HK-2 (cell line): Measurements from ENCODE around the gene CYB5B.
"Not testable (repeated sequence)": the region's sequence is repeated elsewhere in the genome, so short reads cannot be mapped to it uniquely, and the experiment has no call there.

Experiments used
- DNase-seq: peaks from one replicate; pipeline ENCODE4 v3.0.0-alpha.2; 2018; ENCODE audit not compliant: unreplicated experiment

Gene CYB5B

DNA sequence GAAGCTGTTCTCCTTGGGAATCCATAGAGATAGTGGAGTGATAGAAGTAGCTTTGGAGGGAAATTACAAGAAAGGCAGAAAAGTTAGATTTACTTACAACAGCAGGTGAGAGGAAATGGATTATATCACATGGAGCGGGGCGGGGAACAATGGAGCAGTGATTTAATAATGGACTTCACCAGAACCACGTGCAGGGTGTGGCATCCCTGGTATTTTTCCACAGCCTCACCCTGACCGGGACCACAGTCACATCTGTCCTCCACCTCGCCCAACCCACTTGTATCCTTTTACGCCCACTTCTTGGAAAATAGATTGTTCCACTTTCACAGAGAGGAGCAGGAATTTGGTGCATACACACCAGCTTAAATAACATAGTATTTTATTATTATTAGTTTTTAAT lies 15.9 kb upstream of the CYB5B start:
- no peak for DNase-seq

DNA sequence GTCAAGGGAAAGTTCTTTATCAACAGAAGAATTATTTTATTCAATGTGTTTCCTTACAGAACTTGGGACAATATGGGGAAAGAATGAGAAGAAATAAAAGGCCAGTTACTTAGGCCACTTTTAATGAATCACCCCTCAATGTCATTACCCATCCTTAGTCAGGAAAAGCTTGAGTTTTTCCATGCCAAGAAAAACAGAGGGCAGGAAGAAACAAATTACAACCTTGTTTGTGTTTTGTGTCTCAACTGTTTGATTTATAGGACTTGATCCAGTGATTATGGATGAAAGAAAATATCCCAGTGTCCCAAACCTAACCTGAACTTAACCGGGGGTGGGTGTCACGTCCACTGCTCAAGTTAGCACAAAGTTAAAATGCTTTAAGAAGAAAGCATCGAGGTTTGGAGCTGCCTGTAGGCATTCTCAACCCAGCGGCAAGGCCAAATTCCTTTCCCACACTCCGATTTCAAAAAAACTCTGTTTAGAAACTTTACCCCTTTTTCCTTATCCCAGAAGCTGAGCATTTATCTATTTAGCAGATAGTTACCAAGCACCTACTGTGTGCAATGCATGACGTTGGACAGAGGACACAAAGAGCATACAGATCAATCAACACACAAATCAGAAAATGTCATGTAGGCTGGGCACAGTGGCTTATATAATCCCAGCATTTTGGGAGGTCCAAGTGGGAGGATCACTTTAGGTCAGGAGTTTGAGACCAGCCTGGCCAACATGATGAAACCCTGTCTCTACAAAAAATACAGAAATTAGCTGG lies 14.0 kb upstream of the CYB5B start:
- no peak for DNase-seq

DNA sequence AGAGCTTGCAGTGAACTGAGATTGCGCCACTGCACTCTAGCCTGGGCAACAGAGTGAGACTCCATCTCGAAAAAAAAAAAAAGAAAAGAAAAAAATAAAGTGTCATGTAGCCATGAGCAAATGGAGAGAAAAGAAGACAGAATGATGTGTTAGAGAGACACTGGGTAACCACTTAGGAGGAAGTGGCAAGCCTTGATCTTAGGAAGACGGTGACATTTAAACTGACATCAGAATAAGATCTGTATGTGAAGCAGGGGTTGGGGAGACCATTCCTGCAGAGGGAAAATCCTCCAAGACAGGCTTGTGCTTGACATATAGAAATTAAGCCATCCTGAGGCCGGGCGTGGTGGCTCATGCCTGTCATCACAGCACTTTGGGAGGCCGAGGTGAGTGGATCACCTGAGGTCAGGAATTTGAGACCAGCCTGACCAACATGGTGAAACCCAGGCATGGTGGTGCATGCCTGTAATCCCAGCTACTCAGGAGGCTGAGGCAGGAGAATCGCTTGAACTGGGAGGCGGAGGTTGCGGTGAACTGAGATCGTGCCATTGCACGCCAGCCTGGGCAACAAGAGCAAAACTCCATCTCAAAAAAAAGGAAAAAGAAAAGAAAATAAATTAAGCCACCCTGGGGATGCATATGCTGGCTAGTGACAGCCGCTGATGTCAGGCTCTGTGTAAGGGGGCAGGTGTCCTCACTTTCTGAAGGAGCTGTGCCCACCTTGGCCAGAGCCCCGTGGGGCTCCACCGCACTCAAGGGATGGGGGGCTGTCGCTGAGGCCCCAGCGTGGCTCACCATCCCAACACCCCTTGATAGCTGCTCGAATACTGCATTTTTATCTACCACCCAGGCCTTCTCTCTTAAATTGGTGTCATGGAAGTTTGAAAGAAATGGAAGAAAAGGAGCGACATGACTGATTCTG lies 13.1 kb upstream of the CYB5B start:
- no peak for DNase-seq

DNA sequence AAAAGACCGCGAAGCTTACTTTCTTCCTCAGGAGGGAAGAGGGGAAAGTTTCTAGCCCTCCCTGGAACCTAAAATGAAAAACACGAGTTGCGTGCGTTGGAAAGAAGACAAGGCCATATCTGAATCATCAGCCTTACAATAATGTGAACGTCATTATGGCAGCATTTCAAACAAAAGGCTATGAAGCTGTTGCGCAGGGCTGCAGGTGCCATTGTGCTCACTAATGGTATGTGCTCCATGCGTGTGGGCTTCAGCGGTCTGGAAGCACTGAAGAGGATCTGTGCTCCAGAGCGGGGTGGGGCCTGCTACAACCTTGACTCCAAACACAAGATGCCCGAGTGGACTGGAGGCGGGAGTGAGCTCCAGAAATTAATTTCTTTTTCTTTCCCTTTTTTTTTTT lies 12.1 kb upstream of the CYB5B start:
- no peak for DNase-seq

DNA sequence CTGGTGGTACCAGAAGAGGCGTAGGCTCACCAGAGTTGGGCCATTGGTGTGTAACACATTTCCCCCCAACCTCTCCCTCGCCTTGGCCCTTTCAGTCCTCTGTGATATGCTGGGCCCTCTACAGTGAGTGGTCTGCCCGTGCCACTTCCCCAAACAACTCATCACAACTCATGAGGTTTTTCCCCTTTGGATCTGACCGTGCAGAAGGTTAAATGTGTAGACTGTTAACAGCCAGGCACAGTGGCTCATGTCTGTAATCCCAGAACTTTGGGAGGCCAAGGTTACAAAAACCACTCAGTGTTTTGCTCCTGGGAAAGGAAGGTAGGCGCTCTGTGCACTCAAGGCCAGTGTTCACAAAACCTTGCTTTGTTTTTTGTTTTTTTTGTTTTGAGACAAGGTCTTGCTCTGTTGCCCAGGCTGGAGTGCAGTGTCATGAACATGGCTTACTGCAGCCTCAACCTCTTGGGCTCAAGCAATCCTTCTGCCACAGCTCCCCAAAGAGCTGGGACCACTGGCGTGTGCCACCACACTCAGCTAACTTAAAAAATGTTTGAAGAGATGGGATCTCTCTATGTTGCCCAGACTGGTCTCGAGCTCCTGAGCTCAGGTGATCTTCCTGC lies 11.3 kb upstream of the CYB5B start:
- DNase-seq = no peak

DNA sequence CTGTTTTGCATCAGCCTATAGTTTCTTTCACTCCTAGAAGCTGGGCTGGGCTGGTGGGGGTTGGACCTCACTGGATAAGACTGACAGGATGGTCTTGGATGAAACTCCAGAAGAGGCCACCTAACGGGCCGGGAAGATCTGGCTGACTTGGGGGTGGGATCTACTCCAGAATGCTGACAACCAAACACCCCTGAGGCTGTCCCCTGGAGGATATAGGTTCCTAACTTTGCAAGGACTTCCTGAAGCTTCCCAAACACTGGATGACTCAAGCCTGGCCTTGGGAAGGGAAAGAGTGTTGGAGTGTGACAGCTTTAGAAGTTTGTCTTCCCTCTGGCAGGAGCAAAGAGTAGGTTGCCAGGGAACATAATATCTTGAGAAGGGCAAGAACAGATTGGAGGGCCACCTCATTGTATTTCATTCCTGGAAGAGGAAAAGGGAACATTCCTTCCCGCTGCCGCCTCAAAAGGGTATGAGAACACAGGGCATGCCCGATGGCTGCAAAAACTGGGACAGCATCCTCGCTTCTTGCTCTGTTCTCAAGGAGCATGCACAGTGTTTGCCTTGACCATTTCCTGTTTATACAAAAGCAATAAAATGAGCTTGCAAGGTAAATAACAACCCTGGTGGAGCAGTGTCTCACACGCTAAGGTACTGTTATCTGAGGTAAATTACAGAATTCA lies 6.8 kb upstream of the CYB5B start:
- DNase-seq = no peak

DNA sequence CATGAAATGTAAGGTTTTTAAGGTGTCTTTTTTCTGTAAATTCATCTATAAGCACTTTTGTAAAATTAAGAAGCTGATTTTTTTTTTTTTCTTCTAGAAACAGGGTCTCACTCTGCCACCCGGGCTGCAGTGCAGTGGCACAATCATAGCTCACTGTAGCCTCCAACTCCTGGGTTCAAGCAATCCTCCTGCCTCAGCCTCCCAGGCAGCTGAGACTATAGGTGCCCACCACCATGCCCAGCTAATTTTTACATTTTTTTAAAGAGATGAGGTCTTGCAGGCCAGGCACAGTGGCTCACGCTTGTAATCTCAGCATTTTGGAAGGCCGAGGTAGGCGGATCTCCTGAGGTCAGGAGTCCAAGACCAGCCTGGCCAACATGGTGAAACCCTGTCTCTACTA lies 4.5 kb upstream of the CYB5B start:
- no peak for DNase-seq

DNA sequence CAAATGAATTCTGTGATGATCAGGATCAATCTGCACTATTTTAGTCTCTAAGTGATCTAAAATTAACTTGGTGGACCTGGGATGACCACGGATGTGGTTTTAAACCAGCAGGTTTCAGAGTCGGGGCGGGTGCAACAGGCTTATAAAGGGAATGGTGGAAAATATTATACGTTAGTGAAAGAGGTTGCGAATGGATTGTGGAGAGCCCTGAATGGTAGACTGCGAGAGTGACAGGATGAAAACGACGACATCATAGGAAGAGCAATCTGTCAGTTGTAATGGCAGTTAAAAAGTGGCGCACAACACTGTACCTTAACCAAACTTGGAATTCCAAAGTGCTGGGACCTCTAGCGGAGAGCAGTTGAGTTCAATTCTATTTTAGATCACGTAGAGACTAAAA lies 1.2 kb upstream of the CYB5B start:
- DNase-seq = no peak

DNA sequence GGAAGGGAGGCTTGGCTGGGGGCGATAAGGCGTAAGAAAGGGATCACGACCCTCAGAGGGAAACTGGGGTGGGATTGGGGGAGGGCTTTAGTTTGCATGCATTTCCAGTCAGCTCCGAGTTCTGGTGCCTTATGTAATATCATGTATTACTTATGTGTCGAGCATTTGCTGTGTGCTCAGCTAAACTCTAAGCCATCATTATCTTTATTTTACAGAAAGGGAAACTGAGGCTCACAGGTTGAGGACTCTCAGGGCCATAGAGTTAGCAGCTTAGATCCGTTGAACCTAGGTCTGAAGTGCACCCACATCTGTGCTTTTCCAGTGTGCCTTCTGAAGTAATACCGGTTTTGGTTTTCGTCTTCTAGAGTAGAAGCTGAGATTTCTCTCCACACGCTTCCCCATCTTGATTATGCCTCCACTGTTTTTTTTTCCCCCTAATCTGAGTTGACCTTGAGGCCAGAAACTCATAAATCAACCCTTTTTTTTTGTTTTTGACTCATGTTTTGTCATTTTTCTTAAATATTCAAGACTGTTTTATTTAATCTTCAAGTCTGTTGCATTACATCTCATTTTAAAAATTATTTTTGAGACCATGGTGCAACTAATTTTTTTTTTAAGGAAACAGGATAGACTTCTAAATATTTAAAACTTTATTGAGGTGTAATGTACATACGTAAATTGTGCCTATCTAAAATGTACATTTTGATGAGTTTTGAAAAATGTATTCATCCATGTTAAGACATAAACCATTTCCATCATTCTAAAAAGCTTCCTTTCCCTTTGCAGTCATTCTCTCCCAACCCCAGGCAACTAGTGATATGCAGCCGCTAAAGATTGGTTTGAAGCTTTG lies 741 bp downstream of the CYB5B start:
- no peak for DNase-seq

DNA sequence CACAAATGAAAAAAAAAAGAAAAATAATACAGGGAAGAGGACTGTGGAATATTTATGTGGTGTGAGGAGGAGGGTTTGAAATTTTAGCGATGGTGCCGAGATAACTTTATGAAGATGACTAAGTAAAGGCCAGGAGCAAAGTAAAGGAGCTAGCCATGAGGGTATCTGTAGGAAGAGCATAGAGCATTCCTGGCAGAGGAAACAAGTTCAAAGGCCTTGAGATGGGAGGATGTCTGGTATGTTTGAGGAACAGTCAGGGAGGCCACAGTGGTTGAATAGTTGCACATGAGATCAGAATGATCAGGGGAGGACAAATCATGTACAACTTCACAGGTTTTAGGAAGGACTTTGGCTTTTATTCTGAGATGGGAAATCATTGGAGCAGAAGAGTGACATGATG lies 4.2 kb downstream of the CYB5B start:
- DNase-seq = no peak

DNA sequence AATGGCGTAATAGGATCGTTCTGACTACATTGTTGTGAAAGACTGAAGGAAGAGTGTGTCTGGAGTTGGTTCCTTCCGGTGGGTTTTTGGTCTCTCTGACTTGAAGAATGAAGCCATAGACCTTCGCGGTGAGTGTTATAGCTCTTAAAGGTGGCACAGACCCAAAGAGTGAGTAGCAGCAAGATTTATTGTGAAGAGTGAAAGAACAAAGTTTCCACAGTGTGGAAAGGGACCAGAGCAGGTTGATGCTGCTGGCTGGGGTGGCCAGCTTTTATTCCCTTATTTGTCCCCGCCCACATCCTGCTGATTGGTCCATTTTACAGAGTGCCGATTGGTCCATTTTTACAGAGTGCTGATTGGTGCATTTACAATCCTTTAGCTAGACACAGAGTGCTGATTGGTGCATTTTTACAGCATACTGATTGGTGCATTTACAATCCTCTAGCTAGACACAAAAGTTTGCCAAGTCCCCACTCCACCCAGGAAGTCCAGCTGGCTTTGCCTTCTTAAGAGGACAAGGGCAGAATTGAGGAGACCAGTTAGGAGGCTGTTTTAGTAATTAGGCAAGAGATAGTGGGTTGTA lies 4.7 kb downstream of the CYB5B start:
- DNase-seq = not testable (repeated sequence)

DNA sequence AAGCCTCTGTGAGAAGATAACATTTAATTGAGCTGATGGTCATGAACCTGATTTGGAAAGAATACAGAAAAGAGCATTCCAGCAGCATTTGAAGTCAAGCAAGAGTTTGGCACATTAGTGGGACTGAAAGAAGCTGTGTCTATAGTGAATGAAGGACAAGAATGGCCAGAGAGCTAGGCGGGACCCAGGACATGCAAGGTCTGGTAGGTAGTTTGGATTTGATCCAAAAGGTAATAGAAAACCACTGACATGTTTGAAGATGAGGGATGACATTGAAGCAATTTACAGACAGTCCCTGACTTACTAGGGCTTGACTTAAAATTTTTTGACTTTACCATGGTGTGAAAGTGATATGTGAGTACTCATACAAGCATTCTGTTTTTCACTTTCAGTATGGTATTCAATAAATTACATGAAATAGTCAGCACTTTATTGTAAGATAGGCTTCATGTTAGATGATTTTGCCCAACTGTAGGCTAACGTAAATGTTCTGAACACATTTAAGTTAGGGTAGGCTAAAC lies 7.6 kb downstream of the CYB5B start:
- no peak for DNase-seq

DNA sequence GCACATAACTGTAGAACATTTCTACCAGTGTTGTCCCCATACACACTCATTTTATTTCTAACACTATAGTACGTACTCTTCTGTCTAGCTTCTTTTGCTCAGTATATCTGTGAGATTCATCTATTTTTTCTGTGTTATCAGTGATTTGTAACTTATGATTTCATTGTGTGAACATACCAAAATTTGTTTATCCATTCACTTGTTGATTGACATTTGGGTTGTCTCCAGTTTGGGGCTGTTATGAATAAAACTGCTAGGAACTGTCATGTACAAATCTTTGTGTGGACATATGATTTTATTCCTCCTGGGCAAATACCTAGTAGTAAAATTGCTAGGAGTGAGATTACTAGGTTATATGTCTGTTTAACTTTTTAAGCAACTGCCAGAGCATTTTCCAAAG lies 9.6 kb downstream of the CYB5B start:
- DNase-seq = no peak

DNA sequence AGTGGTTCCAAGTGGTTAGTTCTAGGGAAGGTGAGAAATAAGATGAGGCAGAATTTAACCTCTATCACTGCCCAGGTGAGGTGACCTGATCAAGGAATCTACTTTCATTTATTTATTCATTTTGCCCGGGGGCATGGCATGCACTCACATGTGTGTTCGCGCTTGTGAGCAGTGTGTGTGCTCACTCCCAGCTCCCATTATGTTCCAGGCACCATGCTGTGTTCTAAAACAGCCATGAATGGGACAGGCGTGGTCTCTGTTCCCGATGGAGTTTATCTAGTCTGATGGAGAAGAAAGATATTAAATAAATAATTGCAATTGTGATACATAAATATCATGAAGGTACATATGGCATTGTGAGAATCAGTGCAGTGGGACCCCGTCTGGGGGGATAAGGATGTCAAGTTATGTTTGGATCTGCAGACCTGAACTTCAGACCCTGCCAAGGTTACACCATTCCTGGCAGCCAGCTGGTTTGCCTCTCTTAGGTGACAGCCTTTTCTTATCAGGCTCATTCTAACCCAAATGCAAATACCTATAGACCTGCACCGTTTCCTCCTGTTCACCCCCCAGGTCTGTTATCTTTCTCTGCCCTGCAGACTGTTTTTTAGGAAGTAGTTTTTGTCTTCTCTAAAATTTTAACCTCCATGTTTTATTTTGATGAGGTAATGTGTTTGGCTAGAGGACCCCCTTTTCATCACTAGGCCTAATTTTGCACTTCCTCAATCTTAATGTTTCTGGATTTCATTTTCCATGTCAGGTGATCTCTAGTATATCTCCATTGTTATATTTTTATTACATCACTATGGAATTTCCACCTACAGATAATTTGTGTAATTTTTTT lies 11.8 kb downstream of the CYB5B start:
- DNase-seq = no peak

DNA sequence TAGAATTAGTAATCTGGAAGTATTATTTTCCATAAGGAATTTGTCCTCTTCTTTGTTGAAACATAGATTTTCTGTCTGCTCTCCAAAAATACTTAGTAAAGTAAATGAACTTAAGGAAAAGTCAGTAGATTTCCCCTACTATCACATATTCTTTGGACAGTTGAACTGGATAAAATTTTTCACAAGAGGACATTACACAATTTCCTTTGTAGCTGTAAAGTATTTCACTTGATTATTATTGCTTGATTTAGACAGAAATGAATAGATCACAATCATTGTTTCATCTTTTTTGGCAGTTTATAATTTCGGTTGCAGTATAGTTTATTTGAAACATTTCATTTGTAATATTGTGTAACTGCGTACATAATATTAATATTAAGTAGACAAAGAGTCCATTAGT lies 12.5 kb downstream of the CYB5B start:
- no peak for DNase-seq

DNA sequence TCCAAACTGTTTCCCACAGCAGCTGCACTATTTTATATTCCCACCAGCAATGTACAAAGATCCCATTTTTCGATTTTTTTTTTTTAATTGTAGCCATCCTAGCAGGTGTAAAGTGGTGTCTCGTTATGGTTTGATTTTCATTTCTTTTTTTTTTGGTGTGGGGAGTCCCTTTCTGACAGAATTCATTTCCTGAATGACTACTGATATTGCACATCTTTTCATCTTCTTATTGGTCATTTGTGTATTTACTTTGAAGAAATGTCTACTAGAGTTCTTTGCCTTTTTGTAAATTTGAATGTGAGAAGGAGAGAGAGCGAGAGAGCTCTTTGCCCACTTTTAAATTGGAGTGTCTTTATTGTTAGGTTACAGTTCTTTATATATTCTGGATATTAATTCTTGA lies 14.0 kb downstream of the CYB5B start:
- no peak for DNase-seq

DNA sequence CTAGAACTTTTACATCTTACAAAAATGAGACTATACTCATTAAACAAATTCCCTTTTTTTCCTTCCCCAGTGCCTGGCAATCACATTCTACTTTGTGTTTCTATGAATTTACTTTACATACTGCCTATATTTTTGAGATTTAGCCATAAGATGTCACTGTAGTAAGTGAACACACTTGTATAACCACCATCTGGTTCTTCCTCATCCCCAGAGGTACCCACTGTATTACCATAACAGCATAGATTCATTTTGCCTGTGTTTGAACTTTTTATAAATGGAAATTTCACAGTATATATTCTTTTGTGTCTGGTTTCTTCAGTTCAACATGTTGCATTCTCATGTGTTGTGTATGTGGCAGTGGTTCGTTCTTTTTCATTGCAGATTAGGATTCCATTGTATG lies 15.8 kb downstream of the CYB5B start:
- DNase-seq = no peak

DNA sequence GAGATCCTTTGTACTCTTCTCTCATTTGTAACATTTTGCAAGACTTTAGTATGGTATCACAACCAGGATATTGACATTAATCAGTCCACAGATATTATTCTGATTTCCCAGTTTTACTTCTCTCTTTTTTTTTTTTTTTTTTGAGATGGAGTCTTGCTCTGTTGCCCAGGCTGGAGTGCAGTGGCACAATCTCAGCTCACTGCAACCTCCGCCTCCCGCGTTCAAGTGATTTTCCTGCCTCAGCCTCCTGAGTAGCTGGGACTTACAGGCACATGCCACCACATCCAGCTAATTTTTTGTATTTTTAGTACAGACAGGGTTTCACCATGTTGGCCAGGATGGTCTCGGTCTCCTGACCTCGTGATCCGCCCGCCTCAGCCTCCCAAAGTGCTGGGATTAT lies 16.6 kb downstream of the CYB5B start:
- DNase-seq = not testable (repeated sequence)

DNA sequence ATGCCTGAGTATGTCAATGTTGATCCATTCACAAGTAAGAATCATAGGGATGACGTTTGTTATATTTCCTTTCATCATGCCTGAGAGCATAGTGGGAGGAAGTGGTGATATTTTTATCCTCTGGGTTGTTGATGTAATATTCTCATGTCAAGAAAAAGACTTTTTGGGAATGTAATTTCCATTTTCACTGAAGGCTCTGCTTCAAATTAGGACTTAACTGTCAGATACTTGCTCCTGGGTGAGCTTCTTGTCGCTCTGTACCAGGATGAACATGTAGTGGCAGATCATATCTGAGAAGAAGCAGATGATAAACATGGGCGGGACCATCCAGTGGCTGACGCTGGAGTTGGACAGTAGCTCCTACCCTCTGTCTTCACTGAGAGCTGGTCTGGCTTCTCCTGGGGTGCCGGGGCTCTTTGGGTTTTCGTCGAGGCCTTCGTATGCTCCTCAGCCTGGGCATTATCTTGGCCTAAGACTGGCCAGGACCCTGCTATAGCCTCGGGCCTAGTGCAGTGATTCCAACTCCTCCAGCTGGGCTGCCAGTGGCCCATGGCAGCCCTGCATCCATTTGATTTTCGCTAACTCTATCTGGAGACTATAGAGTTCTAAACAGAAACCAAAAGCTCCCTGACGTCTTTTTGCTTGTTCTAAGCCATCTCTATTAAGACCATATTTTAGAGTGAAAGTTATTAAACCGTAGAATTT lies 19.7 kb downstream of the CYB5B start:
- no peak for DNase-seq
